Measurements from ENCODE around the gene SORCS2.
A peak's percentile ranks its signal among the peaks of the same experiment; 100 is the strongest.

The SORCS2 gene

DNA sequence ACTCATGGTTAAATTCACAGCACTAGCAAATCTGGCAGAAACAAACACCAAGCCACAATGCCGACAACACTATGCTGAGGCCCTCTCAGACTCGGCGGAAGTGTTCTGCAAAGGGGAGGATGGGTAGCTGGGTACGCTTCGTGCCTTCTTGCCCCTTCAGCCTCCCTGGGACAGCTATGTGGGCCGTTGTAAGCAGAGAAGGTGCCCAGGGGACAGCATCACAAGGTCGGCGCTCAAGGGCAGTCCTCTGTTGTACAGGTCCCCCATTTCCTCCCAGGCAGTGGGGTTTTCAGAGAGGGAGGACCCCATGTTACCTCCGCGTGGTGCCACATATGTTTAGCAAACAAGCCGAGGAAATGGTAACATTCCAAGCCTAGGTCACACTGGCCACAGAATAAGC lies 573.7 kb downstream of the SORCS2 start:
- DNase-seq = no peak

DNA sequence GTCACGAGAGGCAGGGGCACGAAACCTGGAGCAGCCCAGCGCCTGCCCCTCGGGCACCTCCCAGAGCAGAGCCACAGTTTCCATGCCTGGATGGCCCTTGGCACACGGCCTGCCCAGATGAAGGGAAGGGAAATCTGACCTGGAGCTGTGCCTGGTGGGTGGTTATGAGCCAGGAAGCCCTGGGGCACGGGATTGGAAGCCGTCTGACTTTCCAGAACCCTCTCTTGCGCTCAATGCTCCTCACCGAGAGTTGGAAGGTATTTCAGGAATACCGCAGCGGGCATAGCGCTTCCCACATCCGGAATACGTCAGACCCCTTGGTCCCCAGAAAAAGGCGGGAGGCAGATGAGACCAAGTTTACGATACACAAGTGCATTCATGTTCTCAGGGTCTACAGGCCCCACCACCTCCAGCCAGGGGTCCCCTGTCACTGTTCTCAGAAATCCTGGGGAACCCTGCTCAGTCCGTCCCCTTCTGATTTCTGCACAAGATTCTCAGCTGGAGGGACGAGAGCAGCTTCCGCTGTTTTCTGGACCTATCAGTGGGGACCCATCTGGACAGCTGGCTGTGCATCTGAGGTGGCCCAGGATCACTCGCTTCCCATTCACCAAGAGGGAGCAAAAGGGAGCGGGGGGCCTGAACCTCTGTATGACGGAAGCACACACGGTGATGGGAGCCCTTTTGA lies 574.5 kb downstream of the SORCS2 start:
- no peak for DNase-seq

DNA sequence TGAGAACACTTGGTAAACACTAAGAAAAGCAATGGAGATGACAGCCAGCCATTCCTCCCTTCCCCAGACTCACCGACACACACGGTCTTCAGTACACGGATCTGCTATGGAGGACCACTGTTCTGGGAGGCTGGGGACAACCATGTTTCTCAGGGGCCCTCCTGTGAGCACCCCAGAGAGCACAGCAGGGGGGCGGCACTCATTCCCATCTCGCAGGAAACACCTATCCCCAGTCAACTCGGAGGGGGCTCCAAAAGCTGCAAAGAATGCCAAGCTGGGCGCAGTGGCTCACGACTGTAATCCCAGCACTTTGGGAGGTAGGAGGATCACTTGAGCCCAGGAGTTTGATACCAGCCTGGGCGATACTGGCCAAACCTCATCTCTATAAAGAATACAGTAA lies 575.2 kb downstream of the SORCS2 start:
- DNase-seq = no peak

GRCh38 chr4:7767966-7768365 lies 575.6 kb downstream of the SORCS2 start:
- DNase-seq = no peak

DNA sequence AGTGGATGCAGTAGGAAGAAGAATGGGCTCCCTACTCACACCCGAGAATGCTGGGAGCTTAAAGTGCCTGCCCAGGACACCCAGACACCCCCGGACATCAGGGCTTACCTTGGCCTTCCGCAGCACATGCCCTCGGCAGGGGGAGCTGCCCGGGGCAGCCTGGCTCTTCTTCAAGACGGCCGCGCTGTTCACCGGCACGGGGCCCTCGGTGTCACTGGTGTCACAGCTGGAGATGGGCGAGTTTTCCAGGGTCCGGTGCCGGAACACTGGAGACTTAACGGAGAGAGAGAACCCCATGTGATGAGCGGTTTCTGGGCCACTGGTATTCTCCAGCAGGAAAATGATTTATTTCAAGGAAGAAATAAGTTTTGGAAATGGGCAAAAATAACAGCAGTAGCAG lies 576.4 kb downstream of the SORCS2 start:
- no peak for DNase-seq

DNA sequence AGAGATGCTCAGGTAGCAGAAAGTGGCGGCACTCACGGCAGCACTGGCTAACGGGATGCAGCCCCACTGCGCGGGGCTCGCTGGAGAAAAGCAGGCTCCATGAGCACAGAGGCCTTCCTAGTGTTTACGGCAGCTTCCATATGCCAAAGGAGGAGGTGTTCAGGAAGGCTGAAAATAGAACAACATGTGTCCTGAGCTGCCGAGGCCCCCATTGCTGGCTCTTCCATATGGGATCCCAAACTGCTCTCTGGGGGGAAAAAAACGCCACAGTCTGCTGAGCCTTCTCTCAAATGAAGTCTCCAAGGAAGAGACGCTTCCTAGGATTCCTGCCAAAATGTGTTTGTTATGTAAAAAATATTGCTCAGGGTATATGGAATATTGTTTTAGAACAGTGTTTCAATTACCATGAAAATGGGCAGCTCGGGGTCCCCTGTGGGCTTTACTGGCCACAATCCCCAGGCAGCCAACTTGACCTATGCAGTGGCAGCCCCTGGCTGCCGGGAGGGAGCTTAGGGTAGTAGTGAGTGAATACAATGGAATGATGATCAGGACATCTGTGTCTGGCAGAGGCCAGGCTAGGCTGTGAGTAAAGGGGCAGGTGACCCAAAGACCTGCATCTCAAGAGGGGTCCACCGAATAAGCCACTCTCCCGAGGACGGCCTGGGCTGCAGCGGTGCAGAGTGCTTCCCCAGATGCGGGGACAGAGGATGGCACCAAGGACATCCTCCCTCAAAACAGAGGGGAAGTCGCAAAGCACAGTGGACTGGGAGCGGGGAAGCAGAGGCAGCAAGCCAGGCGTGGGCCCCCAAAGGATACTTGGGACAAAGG lies 577.3 kb downstream of the SORCS2 start:
- DNase-seq = no peak

DNA sequence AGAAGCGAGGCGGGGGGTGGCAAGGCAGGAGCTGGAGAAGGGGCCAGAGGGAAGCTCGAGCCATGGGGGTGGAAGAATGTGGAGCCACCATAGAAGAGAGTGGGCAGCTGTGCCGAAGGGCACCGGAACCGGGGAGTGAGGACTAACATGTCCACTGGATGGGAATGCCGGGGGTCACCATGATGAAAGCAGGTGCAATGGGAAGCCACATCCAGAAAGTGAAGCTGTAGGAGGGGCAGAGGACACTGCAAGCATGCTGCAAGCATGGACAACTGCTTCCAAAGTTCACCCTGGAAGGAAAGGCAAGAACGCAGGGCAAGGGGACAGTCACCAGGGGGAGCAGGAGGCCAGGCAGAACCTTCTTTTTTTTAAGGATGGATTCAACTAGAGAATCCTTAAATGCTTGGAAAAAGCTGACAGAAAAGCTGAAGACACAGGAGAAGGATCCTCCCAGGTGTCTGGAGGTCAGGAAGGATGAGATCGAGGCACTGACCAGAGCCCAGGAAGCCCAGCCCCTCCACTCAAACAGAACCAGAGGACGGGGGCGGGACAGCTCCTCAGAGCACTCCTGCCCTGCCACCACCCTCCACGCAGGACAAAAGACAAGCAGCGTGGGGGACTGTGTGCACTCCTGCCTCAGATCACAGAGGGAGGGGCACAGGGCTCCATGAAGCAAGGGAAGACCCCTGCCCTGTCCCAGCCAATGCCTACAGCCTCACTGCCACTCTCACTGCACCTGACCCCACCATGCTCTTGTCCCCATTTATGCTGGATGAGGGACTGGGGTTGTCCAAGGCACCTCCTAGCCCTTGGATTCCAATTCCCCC lies 578.1 kb downstream of the SORCS2 start:
- DNase-seq = no peak

DNA sequence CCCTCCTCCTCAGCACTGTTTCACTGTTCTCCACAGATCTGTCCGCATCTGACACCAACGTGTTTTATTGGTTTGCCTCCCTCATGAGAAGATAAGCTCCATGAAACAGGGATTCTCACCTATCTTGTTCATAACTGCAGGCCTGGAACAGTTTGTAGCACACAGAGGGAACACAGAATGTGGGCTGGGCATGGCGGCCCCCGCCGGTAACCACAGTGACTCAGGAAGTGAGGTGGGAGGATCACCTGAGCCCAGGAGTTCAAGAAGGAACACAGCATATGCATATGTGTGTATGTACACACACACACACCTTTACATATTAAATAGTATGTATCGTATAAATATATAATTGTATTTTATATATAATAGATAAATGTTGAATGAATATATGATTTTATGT lies 578.7 kb downstream of the SORCS2 start:
- no peak for DNase-seq

GRCh38 chr4:7771541-7772507 lies 579.5 kb downstream of the SORCS2 start:
- DNase-seq = no peak

DNA sequence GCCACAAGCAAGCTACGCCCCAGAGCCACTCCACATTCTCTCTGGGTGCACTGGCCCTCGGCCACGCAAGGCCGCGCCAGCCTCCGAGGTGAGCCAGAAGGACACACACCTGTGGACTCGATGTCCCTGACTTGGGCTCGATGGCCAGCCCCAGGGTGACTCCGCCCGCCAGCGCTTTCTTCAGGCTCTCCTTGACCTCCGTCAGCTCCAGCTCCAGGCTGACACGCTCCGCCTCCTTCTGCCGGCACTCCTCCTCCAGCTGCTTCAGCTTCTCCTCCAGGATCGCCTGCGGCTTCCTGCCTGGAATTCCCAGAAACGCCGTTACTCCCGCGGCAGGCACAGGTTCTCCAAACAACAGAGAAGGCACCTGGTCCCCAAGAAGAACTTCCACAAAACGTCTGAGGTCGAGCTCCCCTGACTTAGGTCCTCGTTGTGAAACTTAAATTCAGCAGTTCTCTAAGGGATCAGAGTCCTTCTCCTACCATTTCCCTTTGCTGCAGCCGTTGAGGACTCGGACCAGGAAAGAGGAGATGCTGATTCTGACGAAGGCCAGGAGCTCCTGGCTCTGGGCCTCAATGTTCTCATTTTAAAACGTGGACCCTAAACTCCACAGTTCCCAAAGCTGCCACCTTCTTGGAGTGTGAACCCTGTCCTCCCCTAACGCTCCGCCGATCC lies 580.5 kb downstream of the SORCS2 start:
- DNase-seq = no peak

- DNase-seq = no peak
These were observed 581.3 kb downstream of the SORCS2 start for GRCh38 chr4:7773401-7774180.

DNA sequence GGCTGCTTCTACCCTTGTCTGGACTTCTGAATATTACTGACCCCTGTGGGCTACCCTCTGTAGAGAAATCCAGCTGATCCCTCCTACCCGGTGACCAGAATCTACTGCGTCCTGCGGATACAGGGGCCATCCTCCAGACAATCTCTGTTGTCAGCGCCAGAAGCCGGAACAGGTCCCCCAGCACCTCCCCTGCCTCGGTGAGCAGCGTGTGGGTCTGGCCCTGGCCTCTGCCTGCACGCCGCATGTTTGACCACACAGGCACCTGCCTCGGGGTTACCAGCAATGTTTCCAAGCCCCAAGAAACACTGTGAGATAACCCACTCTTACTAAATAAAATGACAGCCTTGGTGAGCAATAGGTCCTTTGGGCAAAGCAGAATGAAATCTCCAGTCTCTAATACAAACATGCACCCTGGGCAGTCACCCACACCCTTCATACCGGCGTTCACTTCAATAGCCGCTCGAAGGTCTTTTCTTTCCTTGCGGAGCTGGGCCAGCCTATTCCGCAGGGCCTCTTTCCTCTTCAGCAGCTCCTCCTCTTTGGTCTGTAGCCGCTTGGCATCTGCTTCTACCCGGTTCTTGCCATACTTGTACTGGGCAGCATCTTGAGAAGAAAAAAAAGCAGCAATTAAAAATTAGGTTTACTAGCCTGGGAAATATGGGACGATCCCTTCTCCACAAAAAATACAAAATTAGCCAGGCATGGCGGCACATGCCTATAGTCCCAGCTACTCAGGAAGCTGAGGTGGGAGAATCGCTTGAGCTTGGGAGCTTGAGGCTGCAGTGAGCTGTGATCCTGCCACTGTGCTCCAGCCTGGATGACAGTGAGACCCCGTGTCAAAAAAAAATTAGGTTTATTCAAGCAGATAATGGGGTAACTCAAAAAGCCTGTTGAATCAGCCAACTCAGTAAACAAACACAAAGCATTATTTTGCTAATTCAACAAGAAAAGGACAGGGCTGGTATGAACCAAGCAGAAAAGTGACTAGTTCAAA lies 582.3 kb downstream of the SORCS2 start:
- no peak for DNase-seq

GRCh38 chr4:7775396-7775795 lies 583.1 kb downstream of the SORCS2 start:
- no peak for DNase-seq

DNA sequence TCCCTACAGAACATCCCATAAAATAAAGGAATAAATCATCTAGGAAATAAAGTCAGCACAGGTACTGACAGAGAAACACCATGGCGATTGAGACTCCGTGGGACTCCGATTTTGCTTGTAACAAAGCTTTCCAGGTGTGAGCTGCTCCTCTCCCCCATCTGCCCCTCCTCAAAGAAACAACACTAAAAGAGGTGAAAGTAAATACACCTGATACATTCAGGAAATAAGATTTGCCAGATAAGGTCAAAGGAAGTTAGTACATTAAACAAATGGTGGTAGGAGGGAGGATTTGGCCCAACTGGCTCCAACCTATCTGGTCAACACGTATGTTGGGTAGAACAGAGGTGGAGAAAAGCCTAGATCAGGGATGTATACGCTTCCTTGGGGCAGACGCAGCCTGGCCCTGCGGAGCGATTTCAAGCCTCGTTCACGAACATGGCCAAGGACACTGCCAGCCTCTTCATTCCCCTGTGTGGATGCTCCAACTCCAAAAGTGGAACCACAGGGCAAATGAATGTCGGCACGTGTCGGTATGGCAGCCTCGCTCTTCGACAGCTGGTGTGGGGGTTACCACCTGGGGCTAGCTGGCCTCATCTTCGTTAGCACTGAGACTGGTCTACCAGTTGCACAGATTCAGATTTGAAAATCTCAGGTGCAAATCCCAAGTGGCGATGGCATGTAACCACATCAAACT lies 584.8 kb downstream of the SORCS2 start:
- peak; percentile 7 for DNase-seq

DNA sequence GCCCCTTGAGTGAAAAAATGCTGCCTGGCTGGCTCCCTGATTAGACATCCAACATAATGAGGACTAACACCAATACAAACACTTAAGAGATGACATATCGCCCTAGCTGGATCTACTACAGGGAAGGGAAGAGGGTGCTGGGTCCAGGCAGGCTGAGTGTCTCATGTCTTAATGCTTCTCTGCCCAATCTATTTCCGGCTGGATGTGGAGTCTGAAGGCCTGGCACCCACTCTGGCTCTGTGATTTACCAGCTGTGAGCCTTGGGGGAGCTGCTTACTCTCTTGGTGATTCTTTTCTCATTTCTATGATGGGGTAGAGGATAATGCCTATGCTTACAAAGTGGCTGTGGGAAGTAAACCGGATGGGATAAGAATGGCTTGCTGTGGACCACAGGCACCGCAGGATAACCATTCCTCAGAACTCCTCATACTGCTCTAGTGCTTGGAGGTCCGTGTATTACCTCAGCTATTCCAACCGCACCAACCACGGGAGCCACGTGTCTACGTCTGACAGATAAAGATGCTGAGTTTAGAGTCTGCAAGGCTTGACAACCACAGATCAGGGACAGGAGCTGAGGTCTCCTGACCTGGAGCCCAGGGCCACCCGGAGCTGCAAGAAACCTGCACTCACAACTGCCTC lies 585.7 kb downstream of the SORCS2 start:
- DNase-seq = no peak

DNA sequence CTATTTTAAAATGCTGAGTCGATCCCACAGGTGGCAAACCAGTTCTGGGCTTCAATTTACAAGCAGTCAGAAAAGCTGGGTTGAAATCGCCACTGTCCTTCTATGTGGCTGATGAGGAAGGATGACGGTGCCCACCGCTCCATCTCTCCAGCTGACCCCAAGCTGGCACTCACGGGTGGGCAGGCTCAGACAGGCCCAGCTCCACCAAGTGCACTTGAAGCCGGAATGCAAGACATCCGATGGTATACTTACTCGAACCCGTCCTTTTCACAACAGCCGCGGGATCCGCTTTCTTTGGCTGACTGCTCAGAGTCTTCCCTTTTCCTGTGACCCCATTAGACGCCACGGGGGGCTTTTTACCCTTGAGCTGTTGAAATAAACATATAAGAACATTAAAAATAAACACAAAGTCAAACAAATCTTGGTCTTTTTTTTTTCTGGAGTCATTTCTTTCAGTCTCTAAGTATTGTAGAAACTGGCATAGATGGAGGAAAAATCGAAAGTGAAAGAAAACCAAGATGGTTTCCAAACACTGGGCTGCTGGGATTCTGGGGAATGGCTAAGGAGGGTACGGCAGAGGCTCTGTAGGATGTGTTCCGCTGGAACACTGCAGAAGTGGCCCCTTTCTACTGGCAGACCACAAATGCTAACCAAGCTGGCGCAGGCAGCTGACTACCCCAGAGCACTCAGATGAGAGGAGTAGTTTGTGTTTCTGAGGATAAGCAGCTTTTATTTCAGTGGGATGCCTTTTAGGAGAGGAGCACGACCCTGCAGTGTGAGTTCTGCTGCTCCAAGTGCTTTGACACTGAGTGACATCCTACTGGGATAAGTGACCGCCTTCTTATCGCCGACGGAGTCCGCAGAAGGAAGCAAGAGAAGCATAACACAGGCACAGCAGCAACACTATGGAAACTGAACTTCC lies 586.4 kb downstream of the SORCS2 start:
- DNase-seq = no peak

DNA sequence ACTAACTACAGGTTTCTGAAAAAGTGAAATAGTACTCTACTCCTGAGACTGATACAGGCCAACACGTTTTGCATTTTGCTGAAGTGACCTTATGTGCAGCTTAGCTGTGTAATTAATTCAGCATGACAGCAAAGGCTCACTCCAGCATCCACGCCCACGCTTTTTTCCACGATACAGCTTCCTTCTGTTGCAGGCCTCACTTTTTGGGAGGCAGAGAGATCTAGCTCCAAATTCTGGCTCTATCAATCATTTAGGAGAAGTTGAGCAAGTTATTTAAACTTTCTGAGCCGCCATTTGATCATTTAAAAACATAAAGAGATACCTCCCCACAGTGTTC lies 587.1 kb downstream of the SORCS2 start:
- no peak for DNase-seq
